ENCODE results near the gene CEP170B. TPM values are rescaled to one million over a fixed set of nuclear protein-coding genes. Genes with fewer than 3 reads are reported as not detected.

CEP170B gene
- polyA plus RNA-seq, 1 experiment = 4.2 TPM

GRCh38 chr14:104937161-104937560 lies 72.1 kb downstream of the CEP170B start:
- Histone ChIP-seq H3K27ac (ENCODE audit: low read depth, low read length) (no peak overlapping the region), H3K27me3 (ENCODE audit: control insufficient read depth, insufficient read depth, low read length) (peaks cover 32% of the 10 kb centered on the region), H3K9me3 (ENCODE audit: control insufficient read depth, insufficient read depth, low read length) (no peaks in the 10 kb centered on the region; the same call in 1 of the 2 replicates), H3K4me3 (ENCODE audit: low read depth, low read length) (no peak overlapping the region)
- ChIA-PET POLR2A (interaction anchor here (1.3 kb wide), 1 partner anchor 36 kb away, joined by 3 read pairs; no protein-coding TSS in a partner anchor), CTCF (interaction anchor here (0.7 to 1.3 kb wide), 2 partner anchors 92 to 108 kb away, joined by 3 to 5 read pairs; no protein-coding TSS in a partner anchor)
- no peak for TF ChIP-seq CTCF (IDR thresholded peaks at IDR 0.05; ENCODE audit: low read depth, low read length)
- DNase-seq (ENCODE audit: low read depth, low spot score) = no peak

GRCh38 chr14:104937694-104938365 lies 72.8 kb downstream of the CEP170B start:
- ChIA-PET CTCF (interaction anchor here (0.7 to 1.3 kb wide), 2 partner anchors 91 to 108 kb away, joined by 3 to 5 read pairs; no protein-coding TSS in a partner anchor), POLR2A (interaction anchor here (0.6 to 1.3 kb wide), 2 partner anchors 16 to 35 kb away, joined by 3 read pairs; no protein-coding TSS in a partner anchor)
- DNase-seq (ENCODE audit: low read depth, low spot score) = no peak
- peaks cover 4% of the 10 kb centered on the region; the same call in 1 of the 2 replicates for H3K9me3 ChIP-seq (ENCODE audit: control insufficient read depth, insufficient read depth, low read length)
- H3K27ac ChIP-seq (ENCODE audit: low read depth, low read length) = no peak overlapping the region
- no peak overlapping the region for H3K4me3 ChIP-seq (ENCODE audit: low read depth, low read length)
- no peak for TF ChIP-seq CTCF (IDR thresholded peaks at IDR 0.05; ENCODE audit: low read depth, low read length)
- peaks cover 27% of the 10 kb centered on the region for H3K27me3 ChIP-seq (ENCODE audit: control insufficient read depth, insufficient read depth, low read length)

GRCh38 chr14:104938436-104938835 lies 73.4 kb downstream of the CEP170B start:
- TF ChIP-seq CTCF (IDR thresholded peaks at IDR 0.05; ENCODE audit: low read depth, low read length) = no peak
- Histone ChIP-seq H3K9me3 (ENCODE audit: control insufficient read depth, insufficient read depth, low read length) (peaks cover 4% of the 10 kb centered on the region; the same call in 1 of the 2 replicates), H3K27me3 (ENCODE audit: control insufficient read depth, insufficient read depth, low read length) (peaks cover 27% of the 10 kb centered on the region), H3K4me3 (ENCODE audit: low read depth, low read length) (no peak overlapping the region), H3K27ac (ENCODE audit: low read depth, low read length) (no peak overlapping the region)
- DNase-seq (ENCODE audit: low read depth, low spot score) = no peak
- POLR2A ChIA-PET = interaction anchor here (1.3 kb wide), 1 partner anchor 34 kb away, joined by 3 read pairs; no protein-coding TSS in a partner anchor
- CTCF ChIA-PET = no interaction called here

- Histone ChIP-seq H3K9me3 (ENCODE audit: control insufficient read depth, insufficient read depth, low read length) (peaks cover 4% of the 10 kb centered on the region; the same call in 1 of the 2 replicates), H3K27me3 (ENCODE audit: control insufficient read depth, insufficient read depth, low read length) (peaks cover 27% of the 10 kb centered on the region), H3K27ac (ENCODE audit: low read depth, low read length) (no peak overlapping the region), H3K4me3 (ENCODE audit: low read depth, low read length) (no peak overlapping the region)
- no peak for TF ChIP-seq CTCF (IDR thresholded peaks at IDR 0.05; ENCODE audit: low read depth, low read length)
- CTCF ChIA-PET = interaction anchor here (1.0 kb wide), 2 partner anchors 108 to 113 kb away, joined by 3 read pairs; no protein-coding TSS in a partner anchor
- no peak for DNase-seq (ENCODE audit: low read depth, low spot score)
- POLR2A ChIA-PET = no interaction called here
Measured at GRCh38 chr14:104938960-104939359, 73.9 kb downstream of the CEP170B start.
